PC-3 (cell line): ENCODE results near the gene C16orf92.

Source experiments
- CTCF ChIP-seq: fragments of 300-600 bp; sonication (generic); conservative IDR thresholded peaks from 2 replicates; pipeline ENCODE4 v1.5.1; 2017; ENCODE audit warnings: antibody characterized with exemption, low read depth, mild to moderate bottlenecking, low read length
- EZH2 ChIP-seq: fragments of 300-600 bp; sonication (generic); IDR thresholded peaks from one replicate; pipeline ENCODE4 v1.6.1; 2017; ENCODE audit warnings: antibody characterized with exemption, mild to moderate bottlenecking, low read length; ENCODE audit not compliant: unreplicated experiment

DNA sequence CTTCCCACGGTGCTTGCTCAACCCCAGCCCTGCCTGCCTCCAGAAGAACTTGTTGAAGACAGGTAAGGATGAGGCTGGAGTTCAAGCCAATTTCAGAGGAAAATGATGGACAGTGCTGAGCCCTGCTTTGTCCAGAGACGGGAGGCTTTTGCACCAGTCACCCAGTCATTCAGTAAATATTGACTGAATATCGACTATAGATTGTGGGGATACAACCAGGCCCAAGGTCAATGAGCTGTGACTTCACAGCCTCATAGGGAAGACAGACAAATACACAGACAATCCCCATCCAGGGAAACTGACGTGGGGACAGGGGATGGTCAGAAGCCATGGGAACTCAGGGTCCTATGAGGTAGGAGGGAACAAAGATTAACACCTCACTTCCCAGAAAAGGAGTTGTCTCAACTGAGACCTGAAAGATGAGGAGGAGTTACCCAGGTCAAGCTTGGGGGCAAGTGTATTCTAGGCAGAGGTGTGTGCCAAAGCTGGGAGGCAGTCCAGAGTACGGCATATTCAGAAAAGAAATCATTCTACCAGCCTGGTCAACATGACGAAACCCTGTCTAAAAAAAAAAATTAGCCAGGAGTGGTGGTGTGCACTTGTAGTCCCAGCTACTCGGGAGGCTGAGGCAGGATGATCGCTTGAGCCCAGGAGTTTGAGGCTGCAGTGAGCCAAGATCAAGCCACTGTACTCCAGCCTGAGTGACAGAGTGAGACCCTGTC is 6.3 kb upstream of the C16orf92 start:
- TF ChIP-seq CTCF (no peak), EZH2 (no peak)
